DOHH2 (cell line): ENCODE measurements around the gene TLL2.

Source experiments
- H3F3A ChIP-seq: fragments of 200-600 bp; sonication (generic), shearing (Covaris generic); 2 replicates; pipeline ENCODE4 v1.6.0; 2016; ENCODE audit warnings: antibody characterized with exemption, mild to moderate bottlenecking; ENCODE audit not compliant: control insufficient read depth, insufficient read depth
- H3K27ac ChIP-seq: fragments of 200-600 bp; sonication (generic); 2 replicates; pipeline ENCODE4 v1.5.1; 2014; ENCODE audit warnings: low read depth, mild to moderate bottlenecking, low read length, moderate library complexity
- H3K27me3 ChIP-seq: fragments of 200-600 bp; sonication (generic); 2 replicates; pipeline ENCODE4 v1.6.1; 2014; ENCODE audit warnings: mild to moderate bottlenecking, low read length, mixed read lengths; ENCODE audit not compliant: control insufficient read depth
- H3K36me3 ChIP-seq: fragments of 200-600 bp; sonication (generic); 2 replicates; pipeline ENCODE4 v1.6.1; 2014; ENCODE audit warnings: mild to moderate bottlenecking, low read length, moderate library complexity, mixed read lengths; ENCODE audit not compliant: control insufficient read depth
- H3K4me1 ChIP-seq: fragments of 200-600 bp; sonication (generic); 2 replicates; pipeline ENCODE4 v1.6.1; 2014; ENCODE audit warnings: mild to moderate bottlenecking, low read length, mixed read lengths; ENCODE audit not compliant: control insufficient read depth
- H3K4me2 ChIP-seq: fragments of 200-600 bp; sonication (generic); 2 replicates; pipeline ENCODE4 v1.6.0; 2014; ENCODE audit warnings: mild to moderate bottlenecking, low read length, moderate library complexity
- H3K4me3 ChIP-seq: fragments of 200-600 bp; sonication (generic); 2 replicates; pipeline ENCODE4 v1.5.1; 2014; ENCODE audit warnings: mild to moderate bottlenecking, low read length, mixed read lengths
- H3K79me2 ChIP-seq: fragments of 200-600 bp; sonication (generic); 2 replicates; pipeline ENCODE4 v1.6.1; 2014; ENCODE audit warnings: mild to moderate bottlenecking, low read length, mixed read lengths; ENCODE audit not compliant: control insufficient read depth
- H3K9me2 ChIP-seq: fragments of 200-600 bp; sonication (generic); replicated peaks from 2 replicates; pipeline ENCODE4 v1.6.1; 2014; ENCODE audit warnings: mild to moderate bottlenecking, low read length, mixed read lengths; ENCODE audit not compliant: control insufficient read depth
- H3K9me3 ChIP-seq: fragments of 200-600 bp; sonication (generic); 2 replicates; pipeline ENCODE4 v1.6.1; 2014; ENCODE audit warnings: antibody characterized with exemption, low read length, mixed read lengths; ENCODE audit not compliant: control insufficient read depth, insufficient read depth
- H4K20me1 ChIP-seq: fragments of 200-600 bp; sonication (generic); 2 replicates; pipeline ENCODE4 v1.6.0; 2014; ENCODE audit warnings: low read depth, mild to moderate bottlenecking, antibody characterized with exemption, low read length, moderate library complexity; ENCODE audit not compliant: control insufficient read depth, insufficient read depth
- CTCF ChIP-seq: fragments of 200-600 bp; sonication (generic); IDR thresholded peaks from one replicate; pipeline ENCODE4 v1.5.1; 2014; ENCODE audit warnings: antibody characterized with exemption, mild to moderate bottlenecking, low read depth, low read length; ENCODE audit not compliant: poor library complexity, severe bottlenecking
- EZH2phosphoT487 ChIP-seq: fragments of 200-600 bp; sonication (generic); IDR thresholded peaks from 2 replicates; pipeline ENCODE4 v1.6.1; 2017; ENCODE audit warnings: borderline replicate concordance, mild to moderate bottlenecking, antibody characterized with exemption, low read length, moderate library complexity, mixed read lengths

Gene TLL2

GRCh38 chr10:96536129-96536528 is 22.4 kb upstream of the TLL2 start:
- Histone ChIP-seq H3K9me2 (no peaks in the 10 kb centered on the region), H3F3A (peaks cover 11% of the 10 kb centered on the region; the same call in 1 of the 2 replicates), H3K79me2 (peaks cover 21% of the 10 kb centered on the region), H3K36me3 (peaks cover 59% of the 10 kb centered on the region), H3K27ac (no peak overlapping the region), H3K4me3 (no peak overlapping the region), H3K27me3 (no peaks in the 10 kb centered on the region), H3K4me2 (0 out of 2 replicates have a peak overlapping the region, but pooled peaks have one; percentile 15), H3K4me1 (peaks cover 15% of the 10 kb centered on the region), H3K9me3 (no peaks in the 10 kb centered on the region), H4K20me1 (no peaks in the 10 kb centered on the region)
- TF ChIP-seq CTCF (no peak), EZH2phosphoT487 (no peak)

- peaks cover 15% of the 10 kb centered on the region for H3K4me1 ChIP-seq
- H3K9me2 ChIP-seq, result no peaks in the 10 kb centered on the region
- no peak overlapping the region for H3K4me3 ChIP-seq
- no peaks in the 10 kb centered on the region for H3K27me3 ChIP-seq
- H3K79me2 ChIP-seq, result peaks cover 21% of the 10 kb centered on the region
- no peak overlapping the region for H3K4me2 ChIP-seq
- H3F3A ChIP-seq, result peaks cover 4% of the 10 kb centered on the region; the same call in 1 of the 2 replicates
- H3K27ac ChIP-seq, result no peak overlapping the region
- no peaks in the 10 kb centered on the region for H3K9me3 ChIP-seq
- no peaks in the 10 kb centered on the region for H4K20me1 ChIP-seq
- no peak for TF ChIP-seq CTCF
- no peak for TF ChIP-seq EZH2phosphoT487
- H3K36me3 ChIP-seq, result peaks cover 75% of the 10 kb centered on the region
Measured at GRCh38 chr10:96532523-96532922, 18.8 kb upstream of the TLL2 start.

GRCh38 chr10:96529634-96530279 is 16.0 kb upstream of the TLL2 start:
- peaks cover 2% of the 10 kb centered on the region for H3K79me2 ChIP-seq
- no peaks in the 10 kb centered on the region for H3K27me3 ChIP-seq
- H3K27ac ChIP-seq, result no peak overlapping the region
- no peak overlapping the region for H3K4me3 ChIP-seq
- no peaks in the 10 kb centered on the region for H3K4me1 ChIP-seq
- H3K9me2 ChIP-seq, result no peaks in the 10 kb centered on the region
- peaks cover 90% of the 10 kb centered on the region for H3K36me3 ChIP-seq
- H4K20me1 ChIP-seq, result no peaks in the 10 kb centered on the region
- 0 out of 2 replicates have a peak, but pooled peaks cover 1% of the 10 kb centered on the region for H3F3A ChIP-seq
- TF ChIP-seq EZH2phosphoT487 (no peak), CTCF (no peak)
- no peak overlapping the region for H3K4me2 ChIP-seq
- H3K9me3 ChIP-seq, result no peaks in the 10 kb centered on the region

GRCh38 chr10:96524741-96525140 is 11.0 kb upstream of the TLL2 start:
- H3K79me2 ChIP-seq, result no peaks in the 10 kb centered on the region
- peaks cover 67% of the 10 kb centered on the region for H3K36me3 ChIP-seq
- H3F3A ChIP-seq, result 0 out of 2 replicates have a peak, but pooled peaks cover 2% of the 10 kb centered on the region
- H3K27me3 ChIP-seq, result no peaks in the 10 kb centered on the region
- H3K4me2 ChIP-seq, result no peak overlapping the region
- no peaks in the 10 kb centered on the region for H4K20me1 ChIP-seq
- H3K4me1 ChIP-seq, result peaks cover 13% of the 10 kb centered on the region
- no peaks in the 10 kb centered on the region for H3K9me3 ChIP-seq
- H3K27ac ChIP-seq, result no peak overlapping the region
- no peaks in the 10 kb centered on the region for H3K9me2 ChIP-seq
- TF ChIP-seq EZH2phosphoT487, result no peak
- TF ChIP-seq CTCF, result no peak
- H3K4me3 ChIP-seq, result no peak overlapping the region
